ENCODE measurements around the gene ALKBH5.

ALKBH5 gene

DNA sequence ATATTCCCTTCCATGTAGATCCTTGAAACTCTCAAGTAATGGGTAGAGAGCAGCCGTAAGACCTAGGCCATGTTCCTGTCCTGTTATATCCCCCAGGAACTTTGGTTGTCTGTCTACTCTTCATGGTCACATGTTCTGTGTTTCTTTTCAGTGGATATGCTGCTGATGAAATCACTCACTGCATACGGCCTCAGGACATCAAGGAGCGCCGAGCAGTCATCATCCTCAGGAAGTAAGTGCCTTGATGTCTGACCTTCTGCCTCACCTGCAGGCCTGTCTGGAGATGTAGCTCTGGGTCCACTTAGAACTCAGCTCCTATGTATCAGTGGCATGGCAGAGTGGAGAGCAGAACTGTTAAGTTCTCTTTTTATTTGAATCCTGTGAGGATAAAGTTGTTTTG, 11.2 kb downstream of the ALKBH5 start:
- no peak for TF ChIP-seq CTCF (IDR thresholded peaks at IDR 0.05; ENCODE audit: borderline replicate concordance, control extremely low read depth, extremely low read depth, insufficient read depth, missing control alignments)
- no peak for DNase-seq (ENCODE audit: low spot score)

DNA sequence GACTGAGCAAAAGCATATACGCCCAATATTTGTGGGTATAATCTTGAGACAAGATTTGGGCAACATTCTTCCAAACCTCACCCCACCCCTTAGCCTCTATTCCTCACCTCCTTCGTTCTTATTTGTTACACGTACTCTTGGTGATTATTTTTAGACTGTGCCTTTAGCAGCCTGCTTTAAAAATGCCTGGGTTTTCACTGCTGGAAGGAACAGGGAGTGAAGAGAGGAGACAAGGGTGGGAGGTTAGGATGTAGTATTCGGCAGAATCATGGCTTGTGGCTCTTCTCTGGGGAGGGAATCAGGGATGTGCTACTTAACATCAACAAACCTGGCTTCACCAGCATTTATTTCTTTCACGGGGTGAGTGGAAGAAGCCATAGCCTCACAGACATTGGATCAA, 11.6 kb downstream of the ALKBH5 start:
- in situ Hi-C loops (cut with MboI; ENCODE audit: low sequenced_read_pairs, unreplicated experiment), result no loop called here
- no peak for DNase-seq (ENCODE audit: low spot score)

More for the DNA sequence above, 11.2 kb downstream of the ALKBH5 start:
- in situ Hi-C loops (cut with MboI; ENCODE audit: low sequenced_read_pairs, unreplicated experiment), result no loop called here

DNA sequence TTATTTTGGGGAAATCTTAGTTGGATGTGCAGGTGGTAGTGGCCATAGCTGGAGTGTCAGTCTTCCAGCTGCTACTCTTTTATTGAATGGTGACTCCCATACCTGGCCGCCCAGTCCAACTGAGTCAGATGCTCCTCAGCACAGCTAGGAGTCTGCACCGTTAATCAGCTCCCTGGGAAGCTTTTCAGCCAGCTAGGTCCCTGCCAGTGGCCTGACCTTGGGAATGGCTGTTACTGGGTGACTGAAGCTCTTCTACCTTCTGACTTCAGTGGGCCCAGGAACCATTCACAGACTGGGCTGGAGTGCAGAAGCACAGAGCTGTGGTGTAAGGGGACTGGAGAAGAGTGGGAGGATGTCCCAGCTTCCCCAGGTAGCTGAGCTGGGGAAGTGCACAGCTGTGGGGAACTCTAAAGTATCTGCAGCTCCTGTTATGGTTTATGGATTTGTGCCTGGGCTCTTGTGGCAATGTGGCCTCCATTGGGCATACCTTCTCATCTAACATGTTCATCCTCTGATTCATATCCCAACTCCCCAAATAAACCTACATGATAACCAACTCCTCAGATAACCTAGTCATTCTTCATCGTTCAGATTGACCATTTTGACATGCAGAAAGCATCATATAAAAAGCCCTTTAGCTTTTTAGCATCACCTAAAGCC, 14.0 kb downstream of the ALKBH5 start:
- in situ Hi-C loops (cut with MboI; ENCODE audit: low sequenced_read_pairs, unreplicated experiment), result no loop called here
- DNase-seq (ENCODE audit: low spot score), result no peak
- no peak for TF ChIP-seq CTCF (IDR thresholded peaks at IDR 0.05; ENCODE audit: borderline replicate concordance, control extremely low read depth, extremely low read depth, insufficient read depth, missing control alignments)

More for the DNA sequence above, 11.6 kb downstream of the ALKBH5 start:
- no peak for TF ChIP-seq CTCF (IDR thresholded peaks at IDR 0.05; ENCODE audit: borderline replicate concordance, control extremely low read depth, extremely low read depth, insufficient read depth, missing control alignments)

DNA sequence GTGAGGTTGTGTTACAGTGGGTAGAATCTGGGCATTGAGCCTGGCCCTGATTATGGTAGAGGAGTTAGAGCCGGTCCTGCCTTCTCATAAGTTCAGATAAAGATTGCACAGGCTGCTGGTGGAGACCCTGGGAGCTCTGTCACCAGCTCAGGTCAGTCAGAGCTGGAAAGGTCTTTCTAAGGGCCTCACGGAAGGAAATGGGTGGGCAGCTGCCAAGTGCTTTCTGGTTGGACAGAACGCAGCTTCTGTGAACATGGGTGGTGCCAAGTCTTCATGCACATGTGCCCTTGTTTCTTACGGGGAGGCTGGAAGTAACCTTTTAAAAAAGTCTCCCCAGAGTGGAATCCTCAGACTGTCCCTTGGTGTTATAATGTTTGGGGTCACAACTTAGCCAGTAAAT, 14.9 kb downstream of the ALKBH5 start:
- TF ChIP-seq CTCF (IDR thresholded peaks at IDR 0.05; ENCODE audit: borderline replicate concordance, control extremely low read depth, extremely low read depth, insufficient read depth, missing control alignments), result no peak
- no peak for DNase-seq (ENCODE audit: low spot score)

GRCh38 chr17:18201108-18201507, 17.5 kb downstream of the ALKBH5 start:
- no peak for TF ChIP-seq CTCF (IDR thresholded peaks at IDR 0.05; ENCODE audit: borderline replicate concordance, control extremely low read depth, extremely low read depth, insufficient read depth, missing control alignments)
- DNase-seq (ENCODE audit: low spot score), result no peak
- in situ Hi-C loops (cut with MboI; ENCODE audit: low sequenced_read_pairs, unreplicated experiment), result no loop called here

More for the DNA sequence above, 14.9 kb downstream of the ALKBH5 start:
- in situ Hi-C loops (cut with MboI; ENCODE audit: low sequenced_read_pairs, unreplicated experiment), result no loop called here

DNA sequence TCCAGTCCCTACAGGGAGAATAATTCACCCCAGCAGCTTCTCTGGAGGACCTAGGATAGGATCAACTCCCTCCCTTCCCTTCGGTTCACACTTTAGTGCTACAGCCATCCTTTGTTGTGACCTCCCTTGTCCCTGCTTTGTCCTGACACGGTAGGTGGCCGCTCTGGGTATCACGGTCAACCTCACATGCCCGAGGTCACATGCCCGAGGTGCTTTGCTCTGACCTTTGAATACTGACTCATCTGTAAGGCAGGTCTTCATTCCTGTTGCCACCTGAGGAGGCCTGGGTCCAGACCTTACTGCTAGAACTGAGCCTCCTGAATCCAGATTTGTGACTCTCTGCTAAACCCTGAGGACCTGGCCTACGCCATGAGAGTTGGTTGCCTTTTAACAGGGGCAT, 19.7 kb downstream of the ALKBH5 start:
- no peak for TF ChIP-seq CTCF (IDR thresholded peaks at IDR 0.05; ENCODE audit: borderline replicate concordance, control extremely low read depth, extremely low read depth, insufficient read depth, missing control alignments)
- in situ Hi-C loops (cut with MboI; ENCODE audit: low sequenced_read_pairs, unreplicated experiment), result no loop called here
- DNase-seq (ENCODE audit: low spot score), result no peak

Data from GM13976 (cell line).